Left renal pelvis (tissue), 4 donors: ENCODE results near the gene TTC38. TPM values are rescaled to one million over a fixed set of nuclear protein-coding genes. Genes with fewer than 3 reads are reported as not detected.

ENCODE experiments used
- DNase-seq, 4 donors: peaks; one replicate each; pipeline ENCODE4 v3.0.0-alpha.2; 2013; ENCODE audit warnings: low read depth in 4 of 4, low spot score in 3 of 4
- polyA plus RNA-seq, 4 donors: library from polyadenylated mRNA; unstranded; fragments of 120-200 nt; gene quantifications; one replicate each; pipeline ENCODE4 v1.2.1, GENCODE V29; 2013; ENCODE audit not compliant: insufficient read length in 4 of 4

The TTC38 gene
- polyA plus RNA-seq, 4 donors: 26.1 to 62.7 (median 47.4) TPM

DNA sequence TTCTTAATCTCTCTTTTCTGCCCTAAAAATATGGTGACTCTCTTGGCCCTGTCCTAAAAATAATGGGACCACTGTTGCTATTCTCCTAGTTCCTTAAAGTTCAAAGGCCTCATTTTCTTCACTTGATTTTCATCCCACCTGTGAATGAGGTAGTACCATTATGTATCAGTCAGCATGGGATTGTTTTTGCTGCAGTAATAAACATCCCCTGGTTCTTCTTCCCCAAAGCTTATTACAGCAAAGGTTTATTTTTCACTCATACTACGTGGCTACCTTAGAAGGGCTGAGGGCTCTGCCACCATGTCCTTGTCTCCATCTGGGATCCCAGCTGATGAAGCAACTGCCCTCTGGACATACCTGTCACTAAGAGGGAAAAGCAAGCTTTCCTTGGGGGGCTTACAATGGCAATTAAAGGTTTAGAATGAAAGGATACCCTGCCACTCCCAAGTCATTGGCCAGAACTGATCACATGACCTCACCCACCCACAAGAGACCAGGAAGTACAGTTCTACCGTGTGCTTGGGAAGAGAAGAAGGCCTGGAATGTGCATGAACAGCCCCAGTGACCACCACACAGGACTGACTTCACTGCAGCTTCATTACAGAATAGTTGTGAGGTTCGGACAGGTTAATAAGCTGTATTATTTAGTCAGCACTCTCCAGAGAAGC lies 7.8 kb downstream of the TTC38 start:
- DNase-seq: no peak

GRCh38 chr22:46276563-46276962 lies 8.8 kb downstream of the TTC38 start:
- DNase-seq: no peak

- DNase-seq: no peak
These were observed 11.1 kb downstream of the TTC38 start for GRCh38 chr22:46278656-46279645.

DNA sequence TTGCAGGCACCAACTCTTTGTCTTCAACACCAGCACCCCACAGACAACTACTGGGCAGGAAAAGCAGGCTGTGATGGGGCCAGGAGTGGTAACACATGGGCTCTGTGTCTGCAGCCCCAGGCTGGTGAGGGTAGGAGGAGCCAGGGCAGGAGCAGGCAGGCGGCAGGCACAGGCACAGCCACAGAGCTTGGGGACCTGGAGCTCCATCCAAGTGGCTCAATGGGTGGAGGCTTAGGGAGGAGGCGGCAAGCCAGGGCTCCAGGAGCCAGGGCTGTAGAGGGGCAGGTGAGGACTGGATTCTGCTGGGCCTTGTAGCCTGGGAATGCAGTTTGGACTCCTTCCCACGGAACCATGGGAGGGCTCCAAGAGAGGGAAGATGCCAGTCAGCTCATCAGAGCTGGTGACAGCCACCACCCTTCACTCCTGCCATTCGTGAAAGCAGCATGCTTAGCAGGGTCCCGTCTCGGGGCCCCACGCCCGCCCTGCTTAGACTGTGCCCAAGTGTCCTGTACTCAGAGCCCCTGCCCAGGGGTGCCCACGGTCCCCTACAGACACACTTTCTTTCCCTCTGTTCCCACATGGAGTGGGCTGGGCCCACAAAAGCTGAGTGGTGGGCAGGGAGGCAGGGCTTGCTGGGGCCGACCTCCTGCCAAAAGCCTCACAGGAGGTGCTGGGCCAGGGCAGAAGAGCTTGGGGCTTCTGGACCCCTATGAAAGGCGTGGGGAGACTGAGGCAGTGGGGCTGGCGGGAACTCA lies 12.4 kb downstream of the TTC38 start:
- DNase-seq: no peak

GRCh38 chr22:46280999-46281623 lies 13.3 kb downstream of the TTC38 start:
- no peak for DNase-seq

GRCh38 chr22:46281866-46282678 lies 14.3 kb downstream of the TTC38 start:
- no peak for DNase-seq

GRCh38 chr22:46286006-46286405 lies 18.2 kb downstream of the TTC38 start:
- no peak for DNase-seq

DNA sequence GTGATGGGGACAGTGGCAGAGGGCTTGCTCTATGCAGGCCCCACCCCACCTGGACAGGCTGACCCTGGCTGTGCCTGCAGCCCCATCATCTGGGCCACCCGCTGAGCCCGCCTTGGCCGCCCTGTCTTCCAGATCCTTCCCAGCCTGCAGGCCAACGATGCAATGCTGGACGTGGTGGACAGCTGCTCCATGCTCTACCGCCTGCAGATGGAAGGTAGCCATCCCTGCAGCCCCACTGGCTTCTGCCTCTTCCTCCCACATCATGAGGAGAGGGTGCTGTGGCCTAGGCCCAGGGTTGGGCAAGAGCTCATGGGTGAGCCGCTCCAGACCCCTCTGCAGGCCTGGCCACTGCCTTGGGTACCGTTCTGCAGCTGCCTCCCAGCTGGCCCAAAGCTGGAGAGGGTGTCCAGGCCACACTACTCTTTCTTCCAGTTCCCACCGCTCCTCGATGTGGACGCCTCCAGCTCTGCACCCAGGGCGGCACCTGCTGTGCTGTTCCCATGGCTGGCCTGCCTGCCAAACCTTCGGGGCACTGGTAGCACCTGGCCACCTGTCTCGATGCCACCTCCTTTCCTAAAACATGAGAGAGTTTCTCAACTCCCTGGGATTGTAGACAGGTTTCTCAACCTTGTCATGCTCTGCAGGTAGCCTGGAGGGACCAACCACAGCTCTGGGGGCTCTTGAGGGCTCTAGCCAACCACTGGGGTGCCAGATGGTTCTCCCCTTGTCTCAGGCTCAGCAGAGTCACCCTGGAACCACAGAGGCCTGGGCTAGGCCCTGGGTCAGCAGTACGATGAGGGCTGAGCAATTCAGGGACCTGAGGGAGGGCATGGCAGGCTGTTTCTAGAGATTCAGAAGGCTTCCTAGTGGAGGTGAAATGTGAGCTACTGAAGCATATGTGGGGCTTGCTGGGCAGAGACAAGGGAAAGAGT lies 19.4 kb downstream of the TTC38 start:
- DNase-seq: no peak

DNA sequence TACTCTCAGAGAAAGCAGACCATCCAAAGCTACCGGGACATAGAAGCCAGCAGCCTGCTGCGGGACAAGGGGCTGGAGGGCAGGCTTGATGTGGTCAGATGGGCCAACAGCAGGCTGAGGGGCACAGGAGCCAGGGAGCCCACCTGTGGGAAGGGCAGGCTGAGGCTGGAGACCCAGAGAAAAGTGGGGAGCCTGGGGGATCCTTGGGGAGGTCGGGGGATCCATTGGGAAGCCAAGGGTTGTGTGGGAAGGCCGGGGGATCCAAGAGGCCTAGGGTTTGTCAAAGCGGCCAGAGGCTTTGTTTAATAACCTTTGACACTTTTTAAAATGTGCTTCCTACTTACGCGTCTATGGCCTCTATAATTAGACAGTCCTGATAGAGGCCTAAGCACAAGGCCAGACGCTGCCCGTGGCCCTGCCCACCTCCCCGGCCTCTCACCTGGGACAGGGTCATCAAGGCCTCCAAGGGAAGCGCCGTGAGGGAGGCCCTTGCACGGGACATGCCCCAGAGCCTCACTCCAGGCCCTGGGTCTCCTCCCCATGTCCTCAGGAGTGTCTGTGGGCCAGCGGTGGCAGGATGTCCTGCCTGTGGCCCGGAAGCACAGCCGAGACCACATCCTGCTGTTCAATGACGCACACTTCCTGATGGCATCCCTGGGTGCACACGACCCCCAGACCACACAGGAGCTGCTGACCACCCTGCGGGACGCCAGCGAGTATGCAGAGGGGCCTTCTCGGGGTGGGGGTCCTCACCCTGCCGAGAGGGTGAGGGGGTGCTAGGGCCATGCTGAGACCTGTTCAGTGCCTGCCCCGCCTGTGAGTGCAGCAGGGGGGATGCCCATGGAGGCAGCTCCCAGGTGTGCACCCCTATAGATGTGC lies 20.3 kb downstream of the TTC38 start:
- no peak for DNase-seq

- DNase-seq: no peak
These were observed 21.0 kb downstream of the TTC38 start for GRCh38 chr22:46288846-46289243.

- DNase-seq: no peak
These were observed 21.6 kb downstream of the TTC38 start for GRCh38 chr22:46289244-46289891.

- no peak for DNase-seq
These were observed 22.5 kb downstream of the TTC38 start for GRCh38 chr22:46290121-46290842.

DNA sequence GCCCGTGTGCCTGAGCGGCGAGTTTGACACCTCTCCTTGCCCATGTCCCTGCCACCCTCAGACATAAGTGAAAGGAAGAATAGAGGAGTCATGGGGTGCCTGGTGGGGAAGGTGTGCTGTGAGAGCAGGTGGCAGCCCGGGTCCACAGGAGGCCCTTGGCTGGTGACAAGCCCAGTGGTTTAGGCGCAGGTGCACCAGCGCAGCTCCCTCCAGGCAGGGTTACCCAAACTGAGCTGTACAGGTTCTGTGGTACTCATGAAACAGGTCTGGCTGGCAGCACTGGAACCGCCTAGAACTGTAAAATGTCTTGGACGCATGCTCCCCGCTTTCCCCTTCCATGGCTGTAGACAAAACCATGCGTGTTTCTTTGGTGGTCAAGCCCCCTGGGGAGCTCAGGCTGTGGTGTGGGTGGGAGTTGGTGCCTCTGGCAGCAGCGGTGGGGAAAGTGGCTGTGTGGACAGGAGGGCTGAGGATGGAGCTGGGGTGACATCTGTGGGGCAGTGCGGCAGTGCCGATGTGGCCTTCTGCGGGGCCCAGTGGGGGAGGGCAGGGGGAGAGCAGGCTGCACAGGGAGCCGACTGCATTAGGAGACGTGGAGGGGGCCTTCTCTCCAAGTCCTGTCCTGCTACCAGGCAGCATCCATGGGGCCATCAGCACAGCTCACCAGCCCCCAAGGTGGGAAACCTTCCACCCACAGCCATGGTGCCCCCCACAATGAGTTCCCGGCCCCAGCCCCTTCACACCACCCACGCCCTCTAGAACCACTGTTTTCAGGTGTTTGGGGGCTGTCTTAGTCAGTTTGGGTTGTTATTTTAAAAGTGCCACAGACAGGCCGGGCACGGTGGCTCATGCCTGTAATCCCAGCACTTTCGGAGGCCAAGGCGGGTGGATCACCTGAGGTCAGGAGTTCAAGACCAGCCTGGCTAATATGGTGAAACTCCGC lies 23.3 kb downstream of the TTC38 start:
- DNase-seq: no peak

DNA sequence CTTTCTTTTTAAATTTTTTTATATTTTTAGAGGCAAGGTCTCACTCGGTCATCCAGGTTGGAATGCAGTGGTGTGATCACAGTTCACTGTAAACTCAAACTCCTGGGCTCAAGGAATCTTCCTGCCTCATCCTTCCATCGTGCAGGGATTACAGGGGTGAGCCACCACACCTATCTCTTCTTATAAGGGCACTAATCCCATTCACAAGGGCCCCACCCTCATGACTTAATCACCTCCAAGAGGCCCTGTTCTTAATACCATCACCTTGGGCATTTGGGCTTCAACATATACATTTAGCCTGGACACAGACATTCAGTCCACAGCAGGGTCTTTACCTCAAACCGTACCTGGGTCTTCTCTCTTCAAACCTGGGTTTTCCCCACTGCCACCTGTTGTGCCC lies 24.4 kb downstream of the TTC38 start:
- no peak for DNase-seq

GRCh38 chr22:46292732-46293131 lies 24.9 kb downstream of the TTC38 start:
- no peak for DNase-seq
